Measurements from ENCODE around the gene SELENOV. TPM values are rescaled to one million over a fixed set of nuclear protein-coding genes. Genes with fewer than 3 reads are reported as not detected.

SELENOV gene
- total RNA-seq, 1 donor from 2014 or later, result 0.73 TPM

- peaks cover 18% of the 10 kb centered on the region for H3K4me1 ChIP-seq
- no peak overlapping the region for H3K4me2 ChIP-seq
- Mint-ChIP-seq H3K27me3 (ENCODE audit: insufficient read depth, low read depth) (peaks cover 3% of the 10 kb centered on the region), H3K4me1 (peaks cover 16% of the 10 kb centered on the region), H3K27ac (no peak overlapping the region), H3K36me3 (peaks cover 13% of the 10 kb centered on the region), H3K9me3 (no peaks in the 10 kb centered on the region), H3K4me3 (peak overlapping the region; percentile 97)
- peaks cover 44% of the 10 kb centered on the region for H3K79me2 ChIP-seq (ENCODE audit: low read depth)
- no peak overlapping the region for H3K9ac ChIP-seq
- H3K9me3 ChIP-seq (ENCODE audit: low read depth), result no peaks in the 10 kb centered on the region
- TF ChIP-seq EZH2phosphoT487 (IDR thresholded peaks at IDR 0.05) (no peak), CTCF (IDR thresholded peaks at IDR 0.05) (no peak), EZH2 (IDR thresholded peaks at IDR 0.05) (no peak)
- H2AFZ ChIP-seq (replicated peaks), result no peak overlapping the region
- no peaks in the 10 kb centered on the region for H3K36me3 ChIP-seq
- H3K27me3 ChIP-seq, result no peaks in the 10 kb centered on the region
- no peak overlapping the region for H3K4me3 ChIP-seq
- no peak for DNase-seq (ENCODE audit: low spot score)
- H3F3A ChIP-seq (ENCODE audit: low read depth), result peaks cover 15% of the 10 kb centered on the region
- no peak overlapping the region for H3K27ac ChIP-seq
- peaks cover 26% of the 10 kb centered on the region for H4K20me1 ChIP-seq (ENCODE audit: low read depth)
These were observed 18.1 kb downstream of the SELENOV start for GRCh38 chr19:39533003-39533512.

- H3K4me3 ChIP-seq, result no peak overlapping the region
- peaks cover 15% of the 10 kb centered on the region for H3F3A ChIP-seq (ENCODE audit: low read depth)
- H3K4me1 Mint-ChIP-seq, result peaks cover 22% of the 10 kb centered on the region
- no peaks in the 10 kb centered on the region for H3K9me3 Mint-ChIP-seq
- no peak overlapping the region for H3K27ac ChIP-seq
- no peak overlapping the region for H3K4me2 ChIP-seq
- no peak for TF ChIP-seq EZH2phosphoT487 (IDR thresholded peaks at IDR 0.05)
- TF ChIP-seq CTCF (IDR thresholded peaks at IDR 0.05), result no peak
- peaks cover 2% of the 10 kb centered on the region for H3K27me3 Mint-ChIP-seq (ENCODE audit: insufficient read depth, low read depth)
- no peaks in the 10 kb centered on the region for H3K27me3 ChIP-seq
- no peak for DNase-seq (ENCODE audit: low spot score)
- peaks cover 52% of the 10 kb centered on the region for H3K79me2 ChIP-seq (ENCODE audit: low read depth)
- peaks cover 8% of the 10 kb centered on the region for H3K36me3 Mint-ChIP-seq
- no peak overlapping the region for H3K9ac ChIP-seq
- peaks cover 26% of the 10 kb centered on the region for H3K4me1 ChIP-seq
- H4K20me1 ChIP-seq (ENCODE audit: low read depth), result peaks cover 34% of the 10 kb centered on the region
- H3K27ac Mint-ChIP-seq, result no peak overlapping the region
- H2AFZ ChIP-seq (replicated peaks), result no peak overlapping the region
- H3K36me3 ChIP-seq, result no peaks in the 10 kb centered on the region
- no peak overlapping the region for H3K4me3 Mint-ChIP-seq
- H3K9me3 ChIP-seq (ENCODE audit: low read depth), result no peaks in the 10 kb centered on the region
These were observed 18.9 kb downstream of the SELENOV start for GRCh38 chr19:39533791-39534190.

- H3K9ac ChIP-seq, result peak overlapping the region; percentile 74
- peak; percentile 49 for DNase-seq (ENCODE audit: low spot score)
- H3K27ac ChIP-seq, result peak overlapping the region; percentile 78
- H3K27me3 Mint-ChIP-seq (ENCODE audit: insufficient read depth, low read depth), result peaks cover 3% of the 10 kb centered on the region
- H3K4me1 ChIP-seq, result peaks cover 22% of the 10 kb centered on the region
- H3K4me3 Mint-ChIP-seq, result peak overlapping the region; percentile 93
- no peaks in the 10 kb centered on the region for H3K9me3 Mint-ChIP-seq
- no peaks in the 10 kb centered on the region for H3K27me3 ChIP-seq
- peak overlapping the region; percentile 88 for H3K4me3 ChIP-seq
- H3F3A ChIP-seq (ENCODE audit: low read depth), result peaks cover 21% of the 10 kb centered on the region
- peaks cover 35% of the 10 kb centered on the region for H3K4me1 Mint-ChIP-seq
- H3K36me3 ChIP-seq, result no peaks in the 10 kb centered on the region
- peak overlapping the region; percentile 78 for H3K27ac Mint-ChIP-seq
- peaks cover 22% of the 10 kb centered on the region for H3K79me2 ChIP-seq (ENCODE audit: low read depth)
- no peaks in the 10 kb centered on the region for H3K9me3 ChIP-seq (ENCODE audit: low read depth)
- H2AFZ ChIP-seq (replicated peaks), result peak overlapping the region; percentile 66
- peaks cover 3% of the 10 kb centered on the region for H3K36me3 Mint-ChIP-seq
- peak overlapping the region; percentile 90 for H3K4me2 ChIP-seq
- H4K20me1 ChIP-seq (ENCODE audit: low read depth), result peaks cover 17% of the 10 kb centered on the region
- TF ChIP-seq EZH2phosphoT487 (IDR thresholded peaks at IDR 0.05), result no peak
- TF ChIP-seq CTCF (IDR thresholded peaks at IDR 0.05), result no peak
- no peak for TF ChIP-seq EZH2 (IDR thresholded peaks at IDR 0.05)
These were observed 24.2 kb downstream of the SELENOV start for GRCh38 chr19:39539165-39539517.
